SIG-M5 treated with dmso at 0.1 percent for 504 hours (cell line): Measurements from ENCODE around the gene KISS1.
A peak's percentile ranks its signal among the peaks of the same experiment; 100 is the strongest.

Experiments
- DNase-seq: peaks from one replicate; lab custom pipeline; 2025; ENCODE audit not compliant: unreplicated experiment; lab: John Stamatoyannopoulos, UW

Gene KISS1

DNA sequence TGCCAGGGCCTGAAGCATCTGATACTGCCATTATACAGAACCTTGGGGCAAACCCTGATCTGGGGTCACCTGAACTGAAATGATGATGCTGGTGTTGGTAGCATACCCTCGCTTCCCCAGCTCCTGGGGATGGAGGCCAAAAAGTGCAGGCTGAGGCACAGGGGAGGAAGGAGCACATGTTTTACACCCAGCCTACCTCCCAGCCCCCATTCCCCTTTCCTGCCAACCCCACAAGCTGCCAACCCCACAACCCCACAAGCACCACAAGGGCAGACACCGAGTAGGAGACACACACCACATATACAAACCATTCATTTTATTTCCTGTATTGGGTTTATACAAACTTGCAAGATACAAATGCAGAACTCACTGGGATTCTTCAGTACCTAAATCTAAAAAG, 22.3 kb upstream of the KISS1 start:
- no peak for DNase-seq

GRCh38 chr1:204217648-204218000, 21.3 kb upstream of the KISS1 start:
- DNase-seq: no peak

DNA sequence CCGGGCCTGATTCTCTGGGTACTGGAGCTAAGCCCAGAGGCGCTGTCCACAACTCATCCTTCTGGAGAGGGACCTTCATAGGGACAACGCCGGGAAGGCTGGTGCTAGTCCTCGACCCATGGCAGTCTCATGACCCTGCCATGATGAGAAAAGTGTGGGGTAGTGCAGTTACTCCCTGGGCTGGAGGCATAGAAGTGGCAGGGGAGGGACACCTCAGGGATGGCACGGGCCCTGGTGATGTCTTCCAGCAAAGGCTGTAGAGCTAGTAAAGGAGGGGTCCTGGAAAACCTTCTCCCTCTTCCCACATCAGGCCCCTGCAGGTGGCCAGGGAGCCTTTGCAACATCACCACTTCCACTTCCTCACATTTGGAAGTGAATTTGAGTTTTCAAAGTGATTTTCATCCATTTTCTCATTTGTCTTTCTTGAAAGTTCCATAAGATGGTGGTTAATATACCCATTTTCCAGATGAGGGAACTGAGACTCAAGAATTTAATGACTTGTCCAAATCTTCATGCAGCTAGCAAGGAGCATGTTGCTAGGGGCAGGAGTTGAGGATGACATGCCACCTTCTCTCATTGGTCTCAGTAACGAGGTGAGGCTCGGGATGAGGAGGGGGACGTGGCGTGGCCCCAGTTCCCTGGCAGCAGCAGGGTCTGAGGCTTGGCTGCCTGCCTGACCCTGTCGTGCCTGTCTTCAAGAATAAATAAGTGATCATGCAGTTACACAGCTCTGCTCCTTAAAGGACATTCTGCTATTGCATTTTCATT, 20.8 kb upstream of the KISS1 start:
- no peak for DNase-seq

- no peak for DNase-seq
Measured at GRCh38 chr1:204216236-204216635, 19.9 kb upstream of the KISS1 start.

GRCh38 chr1:204213668-204214662, 17.7 kb upstream of the KISS1 start, which contains the start of gene GOLT1A:
Gene GOLT1A (minus strand): TSS chr1:204213988. CDS start chr1:204213906, 82 bp downstream.
- peak; percentile 79 for DNase-seq

GRCh38 chr1:204212715-204213114, 16.4 kb upstream of the KISS1 start:
- no peak for DNase-seq

GRCh38 chr1:204211046-204211445, 14.8 kb upstream of the KISS1 start:
- DNase-seq: no peak

GRCh38 chr1:204207136-204207616, 10.9 kb upstream of the KISS1 start:
- peak; percentile 32 for DNase-seq

- DNase-seq: peak; percentile 28
Measured at GRCh38 chr1:204206121-204206520, 9.8 kb upstream of the KISS1 start.

DNA sequence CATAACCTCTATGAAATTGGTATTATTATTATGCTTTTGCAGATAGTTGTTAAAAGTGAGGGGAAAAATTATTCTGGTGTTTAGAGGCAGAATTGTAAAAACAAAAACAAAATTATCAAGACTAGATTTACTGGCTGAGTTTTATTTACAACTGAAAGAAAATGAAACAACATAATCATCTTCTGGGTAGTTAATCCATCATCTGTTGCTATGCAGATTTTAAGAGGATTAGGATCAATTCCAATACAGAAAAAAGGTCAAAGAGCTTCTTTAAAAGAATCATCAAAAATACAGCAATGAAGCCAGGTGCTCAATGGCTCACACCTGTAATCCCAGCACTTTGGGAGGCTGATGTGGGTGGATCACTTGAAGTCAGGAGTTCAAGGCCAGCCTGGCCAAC, 9.2 kb upstream of the KISS1 start:
- no peak for DNase-seq

DNA sequence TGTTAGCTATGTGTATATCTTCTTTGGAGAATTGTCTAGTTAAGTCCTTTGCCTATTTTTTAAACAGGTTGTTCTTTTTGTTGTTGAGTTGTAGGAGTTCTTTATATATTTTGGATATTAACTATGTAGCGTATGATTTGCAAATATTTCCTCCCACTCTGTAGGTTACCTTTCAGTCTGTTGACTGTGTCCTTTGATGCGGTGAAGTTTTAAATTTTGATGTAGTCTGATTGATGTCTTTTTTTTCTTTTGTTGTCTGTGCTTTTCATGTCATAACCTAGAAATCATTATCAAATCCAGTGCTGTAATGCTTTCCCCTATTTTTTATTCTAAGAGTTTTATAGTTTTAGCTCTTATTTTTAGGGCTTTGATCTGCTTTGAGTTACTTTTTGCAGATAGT, 8.7 kb upstream of the KISS1 start:
- no peak for DNase-seq

DNA sequence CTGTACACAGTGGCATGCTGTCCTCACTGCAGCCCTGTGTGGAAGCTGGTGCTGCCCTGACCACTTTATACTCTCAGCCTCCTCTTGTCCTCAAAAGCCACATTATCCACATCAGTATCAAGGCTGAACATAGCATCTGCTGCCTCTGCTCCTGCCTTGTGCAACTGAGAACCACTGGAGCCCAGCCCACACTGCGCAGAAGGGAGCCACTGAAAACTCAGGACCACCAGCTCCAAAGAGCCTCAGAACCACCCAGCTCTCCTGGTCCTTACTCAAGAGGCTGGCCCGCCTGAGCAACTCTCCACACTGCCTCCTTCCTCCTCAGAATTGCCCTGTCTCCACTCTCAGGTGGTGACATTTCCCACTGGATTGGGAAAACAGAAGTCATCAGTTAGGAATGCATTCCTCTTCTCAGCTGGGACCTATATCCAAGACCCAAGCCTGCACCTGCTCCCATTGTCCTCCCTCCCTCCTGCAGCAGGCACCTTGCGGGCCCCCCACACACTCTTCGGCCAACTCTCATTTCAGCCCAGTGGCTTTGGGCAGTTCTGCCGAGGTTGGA, 7.0 kb upstream of the KISS1 start:
- no peak for DNase-seq

DNA sequence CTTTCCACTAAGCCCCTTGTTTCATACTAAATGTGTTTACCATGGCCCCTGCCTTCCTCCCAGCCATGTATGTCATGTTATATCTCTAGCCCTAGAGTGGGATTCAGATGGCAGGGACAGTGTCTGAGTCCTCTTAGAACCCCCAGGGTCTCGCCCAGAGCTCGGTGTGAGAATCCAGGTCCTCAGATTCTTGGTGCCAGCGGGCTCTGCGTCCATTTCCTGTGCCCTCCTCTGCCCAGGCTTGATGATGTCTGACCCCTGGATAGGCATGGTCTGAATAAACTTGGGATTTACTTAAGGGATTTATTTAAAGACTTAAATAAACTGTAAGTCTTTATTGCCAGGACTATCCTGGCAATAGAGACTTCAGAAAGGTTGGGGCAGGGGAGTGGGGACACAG, 6.2 kb upstream of the KISS1 start:
- DNase-seq: no peak

- DNase-seq: no peak
Measured at GRCh38 chr1:204201348-204202040, 5.2 kb upstream of the KISS1 start.

- DNase-seq: no peak
Measured at GRCh38 chr1:204199579-204199978, 3.3 kb upstream of the KISS1 start.

GRCh38 chr1:204198348-204199340, 2.4 kb upstream of the KISS1 start:
- DNase-seq: peak; percentile 47

DNA sequence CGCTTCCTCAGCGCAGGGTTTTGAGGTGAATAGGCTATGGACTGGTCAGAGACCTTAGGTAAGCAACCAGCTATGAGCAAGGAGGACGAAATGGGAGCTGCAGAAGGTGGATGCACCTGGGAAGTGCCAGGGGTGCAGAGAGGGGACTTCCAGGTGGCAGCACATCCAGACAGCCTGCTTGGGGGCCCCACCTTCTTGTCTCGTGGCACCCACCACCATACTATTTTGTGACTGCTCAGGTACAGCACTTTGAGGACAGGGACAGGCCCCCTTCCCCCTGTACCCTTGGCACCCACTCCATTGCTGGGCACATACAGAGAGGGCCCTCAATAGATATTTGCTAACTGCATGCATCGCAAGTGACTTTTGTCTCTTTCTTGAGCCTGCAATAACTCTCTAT, 777 bp upstream of the KISS1 start:
- DNase-seq: no peak

GRCh38 chr1:204194771-204195170, 1.5 kb downstream of the KISS1 start:
- no peak for DNase-seq

DNA sequence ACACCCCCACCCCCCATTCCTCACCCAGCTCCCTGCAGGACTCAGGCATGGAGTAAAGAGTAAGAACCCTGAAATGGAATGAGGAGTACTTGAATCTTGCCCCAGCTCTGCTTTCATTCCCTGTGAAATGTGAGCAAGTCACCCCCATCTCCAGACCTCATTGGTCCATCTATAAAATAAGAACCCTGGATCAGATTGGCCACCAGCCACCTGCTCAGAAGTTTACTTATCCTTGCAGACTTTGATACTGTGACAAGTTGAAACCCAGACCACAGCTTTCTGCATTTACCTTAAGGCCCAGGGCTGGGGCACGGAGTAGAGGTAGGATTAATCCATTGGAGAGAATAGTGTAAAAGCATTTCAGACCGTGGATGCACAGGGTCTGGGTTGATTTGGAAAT, 2.2 kb downstream of the KISS1 start:
- peak; percentile 15 for DNase-seq
